K562 (cell line): ENCODE data around the gene VPS33A. TPM values are rescaled to one million over a fixed set of nuclear protein-coding genes. Genes with fewer than 3 reads are reported as not detected.

Experiments used
- ARNT ChIP-seq, 2 experiments: fragments of 450-650 bp; IDR thresholded peaks; 2 replicates each; pipeline ENCODE4 v1.6.1; 2016; ENCODE audit warnings: mild to moderate bottlenecking in 1 of 2
- ATF1 ChIP-seq, 2 experiments: fragments of 450-650 bp in 1 of 2; IDR thresholded peaks; 2 replicates each; pipeline ENCODE4 v1.6.1; 2016; ENCODE audit warnings: missing compliant biosample characterization in 1 of 2, missing genetic modification characterization in 1 of 2
- CREM ChIP-seq: IDR thresholded peaks from 2 replicates; pipeline ENCODE4 v1.6.1; 2014; ENCODE audit warnings: antibody characterized with exemption, low read depth
- ERF ChIP-seq: fragments of 450-650 bp; formaldehyde crosslinking; IDR thresholded peaks from 2 replicates; pipeline ENCODE4 v1.4.0; 2020; ENCODE audit warnings: mild to moderate bottlenecking, mixed read lengths
- ESRRB ChIP-seq: fragments of 250-450 bp; sonication (Bioruptor Pico); IDR thresholded peaks from 2 replicates; pipeline ENCODE4 v1.5.0; 2020; ENCODE audit warnings: mild to moderate bottlenecking, moderate library complexity, borderline replicate concordance
- FOXP1 ChIP-seq: sonication (generic); formaldehyde crosslinking; IDR thresholded peaks from 2 replicates; pipeline ENCODE4 v1.8.0; 2022; ENCODE audit warnings: mild to moderate bottlenecking, missing genetic modification reagents
- HDAC8 ChIP-seq: fragments of 450-650 bp; IDR thresholded peaks from 2 replicates; pipeline ENCODE4 v1.6.1; 2016; ENCODE audit warnings: mild to moderate bottlenecking, missing genetic modification characterization, moderate library complexity, missing compliant biosample characterization
- ILK ChIP-seq: fragments of 450-650 bp; IDR thresholded peaks from 2 replicates; pipeline ENCODE4 v1.6.1; 2016; ENCODE audit warnings: missing genetic modification characterization, low read depth, mild to moderate bottlenecking, missing compliant biosample characterization, moderate library complexity, borderline replicate concordance
- KAT2B ChIP-seq: IDR thresholded peaks from one replicate; pipeline ENCODE4 v1.6.1; 2012; ENCODE audit warnings: low read depth, mild to moderate bottlenecking, control low read depth, inconsistent platforms, low read length, moderate library complexity
- MAFK ChIP-seq: IDR thresholded peaks from 2 replicates; pipeline ENCODE4 v1.6.1; 2011; ENCODE audit warnings: low read length, improper control_type of control experiment
- MCM7 ChIP-seq, 2 experiments: fragments of 450-650 bp; IDR thresholded peaks; 2 replicates each; pipeline ENCODE4 v1.6.1; 2016 to 2018
- RAD51 ChIP-seq: fragments of 450-650 bp; IDR thresholded peaks from 2 replicates; pipeline ENCODE4 v1.7.1; 2016; ENCODE audit warnings: low read depth, mild to moderate bottlenecking, borderline replicate concordance
- TAL1 ChIP-seq: fragments of 450-650 bp; IDR thresholded peaks from 2 replicates; pipeline ENCODE4 v1.6.1; 2016; ENCODE audit warnings: mild to moderate bottlenecking
- ZBED1 ChIP-seq: IDR thresholded peaks from 2 replicates; pipeline ENCODE4 v1.6.1; 2014
- ZNF551 ChIP-seq: fragments of 250-450 bp; sonication (Bioruptor Pico); IDR thresholded peaks from 2 replicates; pipeline ENCODE4 v1.5.0; 2021; ENCODE audit warnings: mild to moderate bottlenecking, moderate library complexity
- polyA plus RNA-seq, 8 experiments: library from polyadenylated mRNA; depleted of rRNA in 4 of 8; stranded (reverse) in 5 of 8; unstranded in 3 of 8; fragments of >200 nt; fragmentation: Nextera tagmentation in 2 of 8; fragmentation: Illumina TruSeq in 1 of 8; extraction: Ambion mirVana in 2 of 8; extraction: Trizol in 1 of 8; gene quantifications; 2 replicates each; pipeline versions ENCODE4 v1.2.1 to v1.2.3, GENCODE V29; 2011 to 2014; ENCODE audit warnings: inconsistent platforms in 1 of 8, missing spikeins in 1 of 8
- total RNA-seq, 7 experiments: library from RNA; depleted of rRNA in 6 of 7; stranded (reverse); fragments of >200 nt in 6 of 7; fragmentation: Illumina TruSeq in 2 of 7; extraction: Trizol in 2 of 7; gene quantifications; 2 replicates each; pipeline versions ENCODE4 v1.2.1 to v1.2.3, GENCODE V29; 2011 to 2021; ENCODE audit warnings: low replicate concordance in 1 of 7
- TF ChIP-seq, protein P1 (sequence below), 3 experiments: IDR thresholded peaks in 2 of 3; conservative IDR thresholded peaks in 1 of 3; 2 replicates each; pipeline ENCODE4 v1.5.1; 2011 to 2012; ENCODE audit warnings: low read length in 3 of 3, mild to moderate bottlenecking in 3 of 3, control low read depth in 2 of 3, improper control_type of control experiment in 1 of 3, inconsistent platforms in 1 of 3, low read depth in 1 of 3, mixed read lengths in 1 of 3, moderate library complexity in 1 of 3; ENCODE audit not compliant: insufficient read depth in 2 of 3
- TF ChIP-seq, protein P2 (sequence below): sonication (generic); formaldehyde crosslinking; IDR thresholded peaks from 2 replicates; pipeline ENCODE4 v1.8.0; 2022; ENCODE audit warnings: missing genetic modification reagents, mild to moderate bottlenecking, borderline replicate concordance
- TF ChIP-seq, protein P3 (sequence below): fragments of 450-650 bp; formaldehyde crosslinking; IDR thresholded peaks from 2 replicates; pipeline ENCODE4 v1.4.0; 2020; ENCODE audit warnings: mild to moderate bottlenecking, moderate library complexity
- TF ChIP-seq, protein P4 (sequence below): fragments of 450-650 bp; formaldehyde crosslinking; IDR thresholded peaks from 2 replicates; pipeline ENCODE4 v1.4.0; 2020; ENCODE audit warnings: mild to moderate bottlenecking
- TF ChIP-seq, protein P5 (sequence below): sonication (generic); IDR thresholded peaks from 2 replicates; pipeline ENCODE4 v1.6.1; 2016
- TF ChIP-seq, protein P6 (sequence below): fragments of 250-450 bp; sonication (Bioruptor Pico); IDR thresholded peaks from 2 replicates; pipeline ENCODE4 v1.4.0; 2020

The VPS33A gene
- total and polyA plus RNA-seq, 9 of the 15 experiments (the other 6 are each of a cell fraction or from before 2014, with no cell fraction given): 10.6 to 34.3 (median 25.3) TPM

DNA sequence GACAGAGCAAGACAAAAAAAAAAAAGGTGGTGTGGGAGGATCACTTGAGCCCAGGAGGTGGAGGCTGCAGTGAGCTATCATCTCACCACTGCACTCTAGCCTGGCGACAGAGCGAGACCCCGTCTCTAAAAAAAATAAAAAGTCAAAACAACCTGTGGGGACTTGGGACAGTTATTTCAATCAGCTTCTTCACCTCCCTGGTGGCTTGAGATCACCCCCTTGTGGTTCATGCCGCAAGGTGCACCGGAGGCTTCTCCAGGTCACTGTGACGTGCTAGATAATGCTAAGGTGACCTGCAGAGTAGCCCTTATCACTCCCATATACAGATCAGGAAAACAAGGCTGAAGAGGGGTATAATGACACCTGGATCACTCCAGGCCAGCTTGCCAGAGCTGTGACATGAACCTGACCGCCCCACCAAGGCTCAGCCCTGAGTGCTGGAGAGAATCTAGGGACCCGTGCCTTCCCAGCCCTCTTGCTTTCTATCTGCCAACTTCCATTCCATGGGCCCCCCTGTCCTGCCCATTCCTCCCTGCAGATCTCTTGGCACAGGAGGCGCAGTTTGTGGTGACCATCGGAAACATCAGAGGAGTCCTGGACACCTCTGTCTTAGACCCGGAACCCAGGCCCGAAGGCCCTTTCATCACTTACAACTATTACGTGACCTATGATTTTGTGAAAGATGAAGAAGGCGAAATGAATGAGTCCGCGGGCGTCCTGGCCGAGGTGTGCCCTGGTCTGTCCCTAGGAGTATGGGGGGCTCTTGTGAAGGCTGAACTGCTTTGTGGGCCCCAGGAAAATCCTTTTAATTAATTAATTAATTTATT lies 75.2 kb downstream of the VPS33A start (continued):
- TF ChIP-seq, protein P1, sequence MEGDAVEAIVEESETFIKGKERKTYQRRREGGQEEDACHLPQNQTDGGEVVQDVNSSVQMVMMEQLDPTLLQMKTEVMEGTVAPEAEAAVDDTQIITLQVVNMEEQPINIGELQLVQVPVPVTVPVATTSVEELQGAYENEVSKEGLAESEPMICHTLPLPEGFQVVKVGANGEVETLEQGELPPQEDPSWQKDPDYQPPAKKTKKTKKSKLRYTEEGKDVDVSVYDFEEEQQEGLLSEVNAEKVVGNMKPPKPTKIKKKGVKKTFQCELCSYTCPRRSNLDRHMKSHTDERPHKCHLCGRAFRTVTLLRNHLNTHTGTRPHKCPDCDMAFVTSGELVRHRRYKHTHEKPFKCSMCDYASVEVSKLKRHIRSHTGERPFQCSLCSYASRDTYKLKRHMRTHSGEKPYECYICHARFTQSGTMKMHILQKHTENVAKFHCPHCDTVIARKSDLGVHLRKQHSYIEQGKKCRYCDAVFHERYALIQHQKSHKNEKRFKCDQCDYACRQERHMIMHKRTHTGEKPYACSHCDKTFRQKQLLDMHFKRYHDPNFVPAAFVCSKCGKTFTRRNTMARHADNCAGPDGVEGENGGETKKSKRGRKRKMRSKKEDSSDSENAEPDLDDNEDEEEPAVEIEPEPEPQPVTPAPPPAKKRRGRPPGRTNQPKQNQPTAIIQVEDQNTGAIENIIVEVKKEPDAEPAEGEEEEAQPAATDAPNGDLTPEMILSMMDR (IDR thresholded peaks at IDR 0.05 in 2 of 3, conservative IDR thresholded peaks at IDR 0.05 in 1 of 3; ENCODE audit: insufficient read depth in 2 of 3, low read depth in 1 of 3, low read length in 3 of 3): peak; percentile 91 to 95 (median 93)
- TF ChIP-seq RAD51 (no peak), ESRRB (CRISPR knock-in tag) (no peak), MCM7 (IDR thresholded peaks at IDR 0.05) (no peak), ILK (no peak), FOXP1 (CRISPR knock-in tag) (no peak), ATF1 (CRISPR knock-in tag; IDR thresholded peaks at IDR 0.05) (no peak), ATF1 (tag; IDR thresholded peaks at IDR 0.05) (peak; percentile 83), ARNT (IDR thresholded peaks at IDR 0.05) (no peak), HDAC8 (no peak), ZBED1 (no peak), ERF (no peak), ZNF551 (CRISPR knock-in tag) (no peak), MAFK (no peak), TAL1 (no peak), KAT2B (no peak), CREM (peak; percentile 84)
- TF ChIP-seq, protein P2, sequence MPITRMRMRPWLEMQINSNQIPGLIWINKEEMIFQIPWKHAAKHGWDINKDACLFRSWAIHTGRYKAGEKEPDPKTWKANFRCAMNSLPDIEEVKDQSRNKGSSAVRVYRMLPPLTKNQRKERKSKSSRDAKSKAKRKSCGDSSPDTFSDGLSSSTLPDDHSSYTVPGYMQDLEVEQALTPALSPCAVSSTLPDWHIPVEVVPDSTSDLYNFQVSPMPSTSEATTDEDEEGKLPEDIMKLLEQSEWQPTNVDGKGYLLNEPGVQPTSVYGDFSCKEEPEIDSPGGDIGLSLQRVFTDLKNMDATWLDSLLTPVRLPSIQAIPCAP: no peak
- TF ChIP-seq, protein P3, sequence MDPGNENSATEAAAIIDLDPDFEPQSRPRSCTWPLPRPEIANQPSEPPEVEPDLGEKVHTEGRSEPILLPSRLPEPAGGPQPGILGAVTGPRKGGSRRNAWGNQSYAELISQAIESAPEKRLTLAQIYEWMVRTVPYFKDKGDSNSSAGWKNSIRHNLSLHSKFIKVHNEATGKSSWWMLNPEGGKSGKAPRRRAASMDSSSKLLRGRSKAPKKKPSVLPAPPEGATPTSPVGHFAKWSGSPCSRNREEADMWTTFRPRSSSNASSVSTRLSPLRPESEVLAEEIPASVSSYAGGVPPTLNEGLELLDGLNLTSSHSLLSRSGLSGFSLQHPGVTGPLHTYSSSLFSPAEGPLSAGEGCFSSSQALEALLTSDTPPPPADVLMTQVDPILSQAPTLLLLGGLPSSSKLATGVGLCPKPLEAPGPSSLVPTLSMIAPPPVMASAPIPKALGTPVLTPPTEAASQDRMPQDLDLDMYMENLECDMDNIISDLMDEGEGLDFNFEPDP: no peak
- TF ChIP-seq, protein P4, sequence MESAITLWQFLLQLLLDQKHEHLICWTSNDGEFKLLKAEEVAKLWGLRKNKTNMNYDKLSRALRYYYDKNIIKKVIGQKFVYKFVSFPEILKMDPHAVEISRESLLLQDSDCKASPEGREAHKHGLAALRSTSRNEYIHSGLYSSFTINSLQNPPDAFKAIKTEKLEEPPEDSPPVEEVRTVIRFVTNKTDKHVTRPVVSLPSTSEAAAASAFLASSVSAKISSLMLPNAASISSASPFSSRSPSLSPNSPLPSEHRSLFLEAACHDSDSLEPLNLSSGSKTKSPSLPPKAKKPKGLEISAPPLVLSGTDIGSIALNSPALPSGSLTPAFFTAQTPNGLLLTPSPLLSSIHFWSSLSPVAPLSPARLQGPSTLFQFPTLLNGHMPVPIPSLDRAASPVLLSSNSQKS (CRISPR knock-in tag): no peak
- TF ChIP-seq, protein P5, sequence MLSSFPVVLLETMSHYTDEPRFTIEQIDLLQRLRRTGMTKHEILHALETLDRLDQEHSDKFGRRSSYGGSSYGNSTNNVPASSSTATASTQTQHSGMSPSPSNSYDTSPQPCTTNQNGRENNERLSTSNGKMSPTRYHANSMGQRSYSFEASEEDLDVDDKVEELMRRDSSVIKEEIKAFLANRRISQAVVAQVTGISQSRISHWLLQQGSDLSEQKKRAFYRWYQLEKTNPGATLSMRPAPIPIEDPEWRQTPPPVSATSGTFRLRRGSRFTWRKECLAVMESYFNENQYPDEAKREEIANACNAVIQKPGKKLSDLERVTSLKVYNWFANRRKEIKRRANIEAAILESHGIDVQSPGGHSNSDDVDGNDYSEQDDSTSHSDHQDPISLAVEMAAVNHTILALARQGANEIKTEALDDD: no peak
- TF ChIP-seq, protein P6, sequence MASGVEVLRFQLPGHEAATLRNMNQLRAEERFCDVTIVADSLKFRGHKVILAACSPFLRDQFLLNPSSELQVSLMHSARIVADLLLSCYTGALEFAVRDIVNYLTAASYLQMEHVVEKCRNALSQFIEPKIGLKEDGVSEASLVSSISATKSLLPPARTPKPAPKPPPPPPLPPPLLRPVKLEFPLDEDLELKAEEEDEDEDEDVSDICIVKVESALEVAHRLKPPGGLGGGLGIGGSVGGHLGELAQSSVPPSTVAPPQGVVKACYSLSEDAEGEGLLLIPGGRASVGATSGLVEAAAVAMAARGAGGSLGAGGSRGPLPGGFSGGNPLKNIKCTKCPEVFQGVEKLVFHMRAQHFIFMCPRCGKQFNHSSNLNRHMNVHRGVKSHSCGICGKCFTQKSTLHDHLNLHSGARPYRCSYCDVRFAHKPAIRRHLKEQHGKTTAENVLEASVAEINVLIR: no peak
